Measurements from ENCODE around the gene KANK4.
"Not testable (repeated sequence)": the region's sequence is repeated elsewhere in the genome, so short reads cannot be mapped to it uniquely, and the experiment has no call there.

Gene KANK4

GRCh38 chr1:62269851-62270495 is 49.3 kb downstream of the KANK4 start:
- DNase-seq = no peak

GRCh38 chr1:62269439-62269838 is 49.8 kb downstream of the KANK4 start:
- no peak for DNase-seq

GRCh38 chr1:62268315-62268714 is 50.9 kb downstream of the KANK4 start:
- DNase-seq = no peak

- no peak for DNase-seq
Measured at GRCh38 chr1:62265956-62266935, 53.0 kb downstream of the KANK4 start.

- DNase-seq = no peak
Measured at GRCh38 chr1:62263814-62264353, 55.4 kb downstream of the KANK4 start.

- no peak for DNase-seq
Measured at GRCh38 chr1:62263006-62263813, 56.0 kb downstream of the KANK4 start.

- no peak for DNase-seq
Measured at GRCh38 chr1:62260688-62261087, 58.5 kb downstream of the KANK4 start.

- no peak for DNase-seq
Measured at GRCh38 chr1:62259551-62259950, 59.7 kb downstream of the KANK4 start.

- no peak for DNase-seq
Measured at GRCh38 chr1:62250126-62250726, 69.0 kb downstream of the KANK4 start.

GRCh38 chr1:62247391-62248168 is 71.7 kb downstream of the KANK4 start:
- DNase-seq = no peak

- DNase-seq = no peak
Measured at GRCh38 chr1:62245201-62245600, 74.0 kb downstream of the KANK4 start.

GRCh38 chr1:62244380-62244779 is 74.9 kb downstream of the KANK4 start:
- not testable (repeated sequence) for DNase-seq

- no peak for DNase-seq
Measured at GRCh38 chr1:62241371-62242131, 77.7 kb downstream of the KANK4 start.

GRCh38 chr1:62240651-62241370 is 78.4 kb downstream of the KANK4 start:
- no peak for DNase-seq

- not testable (repeated sequence) for DNase-seq
Measured at GRCh38 chr1:62239652-62240403, 79.4 kb downstream of the KANK4 start.

- DNase-seq = no peak
Measured at GRCh38 chr1:62238507-62238906, 80.7 kb downstream of the KANK4 start.

- DNase-seq = no peak
Measured at GRCh38 chr1:62237950-62238374, 81.3 kb downstream of the KANK4 start.

GRCh38 chr1:62237361-62237760 is 81.9 kb downstream of the KANK4 start:
- DNase-seq = no peak

- no peak for DNase-seq
Measured at GRCh38 chr1:62235576-62235975, 83.7 kb downstream of the KANK4 start.
